WI38 (cell line): Measurements from ENCODE around the gene HYDIN.

Experiments used
- H3K4me3 ChIP-seq: 2 replicates; pipeline ENCODE4 v1.5.1; 2011; ENCODE audit warnings: low read depth, mild to moderate bottlenecking, control low read depth, low read length
- TF ChIP-seq, protein P1 (sequence below): IDR thresholded peaks from 2 replicates; pipeline ENCODE4 v1.5.1; 2012; ENCODE audit warnings: low read depth, mild to moderate bottlenecking, control low read depth, low read length

Gene HYDIN

DNA sequence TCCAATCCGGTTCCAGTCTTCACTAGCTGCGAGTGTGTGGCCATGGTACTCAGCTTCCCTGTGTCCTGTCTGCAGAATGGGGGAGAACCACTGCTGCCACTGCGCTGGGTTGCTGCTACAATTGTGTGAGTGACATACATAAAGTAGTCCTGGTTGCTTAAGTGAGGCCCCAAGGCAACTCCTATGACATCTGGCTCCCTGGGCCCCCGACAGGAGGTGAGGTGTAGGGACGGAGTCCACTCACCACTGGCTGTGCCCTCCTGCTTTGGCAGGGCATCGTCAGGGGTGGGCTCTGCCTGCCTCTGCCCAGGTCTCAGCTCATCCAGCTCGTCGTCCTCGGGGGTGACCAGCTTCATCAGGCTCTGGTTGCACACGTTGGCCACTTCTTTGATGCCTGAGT lies 450.0 kb downstream of the HYDIN start:
- H3K4me3 ChIP-seq, result no peak overlapping the region
- TF ChIP-seq, protein P1, sequence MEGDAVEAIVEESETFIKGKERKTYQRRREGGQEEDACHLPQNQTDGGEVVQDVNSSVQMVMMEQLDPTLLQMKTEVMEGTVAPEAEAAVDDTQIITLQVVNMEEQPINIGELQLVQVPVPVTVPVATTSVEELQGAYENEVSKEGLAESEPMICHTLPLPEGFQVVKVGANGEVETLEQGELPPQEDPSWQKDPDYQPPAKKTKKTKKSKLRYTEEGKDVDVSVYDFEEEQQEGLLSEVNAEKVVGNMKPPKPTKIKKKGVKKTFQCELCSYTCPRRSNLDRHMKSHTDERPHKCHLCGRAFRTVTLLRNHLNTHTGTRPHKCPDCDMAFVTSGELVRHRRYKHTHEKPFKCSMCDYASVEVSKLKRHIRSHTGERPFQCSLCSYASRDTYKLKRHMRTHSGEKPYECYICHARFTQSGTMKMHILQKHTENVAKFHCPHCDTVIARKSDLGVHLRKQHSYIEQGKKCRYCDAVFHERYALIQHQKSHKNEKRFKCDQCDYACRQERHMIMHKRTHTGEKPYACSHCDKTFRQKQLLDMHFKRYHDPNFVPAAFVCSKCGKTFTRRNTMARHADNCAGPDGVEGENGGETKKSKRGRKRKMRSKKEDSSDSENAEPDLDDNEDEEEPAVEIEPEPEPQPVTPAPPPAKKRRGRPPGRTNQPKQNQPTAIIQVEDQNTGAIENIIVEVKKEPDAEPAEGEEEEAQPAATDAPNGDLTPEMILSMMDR, result no peak

DNA sequence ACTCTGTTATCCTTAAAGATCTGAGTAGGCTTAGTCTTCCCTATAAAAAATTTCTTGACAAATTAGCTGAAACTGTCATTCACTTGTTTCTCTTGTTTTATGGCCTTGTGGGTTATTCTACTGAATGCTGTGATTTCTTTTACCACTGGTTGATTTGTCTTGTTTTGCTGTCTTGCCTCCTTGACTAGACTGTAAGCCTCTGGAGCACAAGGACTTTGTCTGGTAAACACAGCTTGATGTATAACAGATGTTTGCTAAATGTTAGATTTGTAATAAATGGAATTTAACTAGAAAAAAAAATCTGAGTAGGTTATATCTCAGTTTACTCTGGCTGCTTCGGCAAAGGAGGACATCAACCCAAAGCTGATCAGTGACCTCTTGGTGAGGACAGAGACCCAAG lies 451.2 kb downstream of the HYDIN start:
- TF ChIP-seq, protein P1, result no peak
- H3K4me3 ChIP-seq, result no peak overlapping the region

DNA sequence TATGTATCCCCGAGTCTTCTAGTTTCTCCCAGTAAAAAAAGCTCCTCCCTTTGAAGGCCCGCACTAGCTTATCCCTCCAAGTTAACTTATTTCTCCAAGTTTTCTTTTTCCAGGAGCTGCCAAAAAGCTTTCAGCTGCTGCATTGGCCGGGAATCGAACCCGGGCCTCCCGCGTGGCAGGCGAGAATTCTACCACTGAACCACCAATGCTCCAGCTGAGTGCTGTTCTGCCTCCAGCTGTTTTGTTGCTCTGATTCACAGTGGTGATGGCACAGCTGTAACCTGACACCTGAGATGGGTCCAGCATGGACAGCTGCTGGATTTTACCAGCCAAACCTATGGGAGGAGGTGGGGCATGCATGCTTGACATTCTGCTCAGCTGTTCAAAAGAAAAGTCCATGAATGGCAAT lies 451.6 kb downstream of the HYDIN start:
- TF ChIP-seq, protein P1, result no peak
- H3K4me3 ChIP-seq, result no peak overlapping the region

DNA sequence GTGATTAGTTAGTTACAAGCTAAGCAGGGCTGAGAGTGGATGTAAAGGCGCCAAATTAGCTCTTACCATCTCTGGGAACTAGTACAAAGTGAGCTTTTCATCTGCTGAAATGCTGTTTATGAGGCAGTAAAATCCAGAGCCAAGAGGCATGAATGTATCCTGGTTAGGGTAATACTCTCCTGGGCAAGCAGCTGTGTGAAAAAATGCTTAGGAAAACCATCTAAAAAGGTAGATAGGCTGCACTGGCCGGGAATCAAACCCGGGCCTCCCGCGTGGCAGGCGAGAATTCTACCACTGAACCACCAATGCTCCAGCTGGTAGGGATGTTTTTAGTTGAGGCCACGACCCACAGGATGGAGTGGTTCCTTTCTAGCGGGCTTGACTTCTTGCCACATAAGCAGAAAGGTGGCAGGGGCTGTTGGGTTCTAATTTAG lies 452.5 kb downstream of the HYDIN start:
- TF ChIP-seq, protein P1, result no peak
- H3K4me3 ChIP-seq, result no peak overlapping the region

DNA sequence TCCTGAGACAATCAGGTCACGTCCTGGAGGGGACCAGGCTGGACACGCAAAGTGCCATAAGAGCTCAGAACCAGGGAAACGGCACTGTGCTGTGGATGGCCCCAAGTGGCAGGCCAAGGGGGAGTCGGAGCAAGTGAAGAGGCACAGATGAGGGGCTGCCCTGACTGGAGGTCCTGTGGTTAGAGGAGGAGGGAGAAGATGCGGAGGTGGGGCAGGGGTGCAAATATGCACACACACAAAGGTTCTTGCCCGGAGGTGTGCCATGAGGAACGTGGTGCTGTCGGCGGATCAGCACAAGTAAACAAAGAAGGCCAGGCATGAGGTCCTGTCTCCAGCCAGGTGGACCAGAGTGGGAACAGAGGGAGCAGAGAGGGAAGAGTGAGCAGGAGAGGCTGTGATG lies 453.0 kb downstream of the HYDIN start:
- TF ChIP-seq, protein P1, result no peak

DNA sequence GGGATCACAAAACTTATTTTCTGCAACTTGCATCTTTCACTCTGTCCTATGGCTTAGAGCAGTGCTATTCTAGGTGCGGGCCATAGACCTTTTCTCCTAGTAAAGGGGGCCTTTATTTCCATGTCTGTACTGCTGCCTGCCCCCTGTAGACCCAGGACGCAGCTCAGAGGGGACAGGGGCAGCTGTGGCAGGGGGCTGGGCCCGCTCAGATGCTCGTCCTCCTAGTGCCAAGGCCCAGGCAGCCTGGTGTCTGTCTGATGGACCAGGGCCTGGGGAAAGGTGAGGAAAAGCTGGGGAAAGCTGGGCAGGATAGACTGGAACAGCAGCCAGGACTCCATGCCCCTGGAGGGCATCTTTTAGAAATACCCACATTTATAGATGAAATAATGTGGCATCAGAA lies 455.1 kb downstream of the HYDIN start:
- TF ChIP-seq, protein P1, result no peak
- no peak overlapping the region for H3K4me3 ChIP-seq

More for the DNA sequence above, 453.0 kb downstream of the HYDIN start:
- no peak overlapping the region for H3K4me3 ChIP-seq

DNA sequence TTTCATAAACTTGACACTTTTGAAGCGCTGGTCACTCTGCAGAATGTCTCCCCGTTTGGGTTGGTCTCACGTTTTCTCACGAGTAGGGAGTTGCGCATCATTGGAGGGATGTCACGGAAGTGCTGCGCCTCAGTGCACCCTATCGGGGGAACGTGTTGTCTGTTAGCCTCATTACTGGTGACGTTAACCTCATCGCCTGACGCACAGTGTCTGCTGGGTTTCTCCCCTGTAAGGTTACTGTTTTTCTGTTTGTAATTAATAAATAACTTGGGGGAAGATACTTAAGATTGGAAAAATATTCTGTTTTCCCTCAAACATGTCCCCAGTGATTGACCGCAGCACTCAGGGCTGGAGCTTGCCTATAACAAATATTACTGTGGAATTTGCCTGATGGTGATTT lies 456.3 kb downstream of the HYDIN start:
- no peak overlapping the region for H3K4me3 ChIP-seq
- TF ChIP-seq, protein P1, result no peak
